ENCODE data around the gene WSCD1.

WSCD1 gene

DNA sequence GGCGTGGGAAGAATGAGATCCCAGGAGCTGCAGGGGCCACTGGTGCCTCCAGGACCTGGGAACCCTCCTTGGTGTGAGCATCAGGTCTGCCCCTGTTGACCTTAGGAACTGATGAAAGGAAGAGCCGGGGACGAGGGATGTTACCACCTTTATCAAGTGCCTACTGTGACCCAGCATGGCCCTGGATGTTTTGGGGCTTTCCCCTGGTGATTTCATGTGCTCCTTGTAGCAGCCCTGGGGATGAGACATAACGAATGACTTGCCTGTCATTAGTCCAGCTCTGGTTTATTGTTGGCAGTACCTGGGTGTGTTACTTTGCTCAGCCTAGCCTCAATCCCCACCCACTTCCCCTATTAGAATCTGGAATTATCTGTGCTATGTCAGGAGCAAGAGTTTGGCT, 39.9 kb downstream of the WSCD1 start:
- DNase-seq = no peak

DNA sequence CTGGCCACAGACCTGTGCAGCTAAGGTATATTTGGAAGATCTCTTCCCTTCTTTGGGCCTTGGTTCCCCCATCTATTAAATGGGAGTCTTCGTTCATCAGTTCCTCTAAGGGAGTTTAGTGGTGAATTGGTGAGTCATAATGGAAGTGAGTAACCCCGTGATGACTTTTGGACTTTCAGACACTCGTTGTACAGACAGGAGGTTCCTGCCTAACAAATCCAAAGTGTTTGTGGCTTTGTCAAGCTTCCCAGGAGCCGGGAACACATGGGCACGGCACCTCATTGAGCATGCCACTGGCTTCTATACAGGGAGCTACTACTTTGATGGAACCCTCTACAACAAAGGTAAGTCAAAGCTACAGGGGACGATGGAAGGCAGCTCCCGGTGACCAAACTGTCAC, 40.4 kb downstream of the WSCD1 start:
- DNase-seq = no peak

DNA sequence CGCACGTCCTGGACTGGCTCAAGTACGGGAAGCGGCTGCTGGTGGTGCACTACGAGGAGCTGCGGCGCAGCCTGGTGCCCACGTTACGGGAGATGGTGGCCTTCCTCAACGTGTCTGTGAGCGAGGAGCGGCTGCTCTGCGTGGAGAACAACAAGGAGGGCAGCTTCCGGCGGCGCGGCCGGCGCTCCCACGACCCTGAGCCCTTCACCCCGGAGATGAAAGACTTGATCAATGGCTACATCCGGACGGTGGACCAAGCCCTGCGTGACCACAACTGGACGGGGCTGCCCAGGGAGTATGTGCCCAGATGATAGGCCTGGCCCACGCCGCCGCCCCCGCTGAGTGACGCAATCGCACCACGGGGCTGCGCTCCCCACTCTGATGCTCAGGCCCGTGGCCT, 50.2 kb downstream of the WSCD1 start:
- no peak for DNase-seq

DNA sequence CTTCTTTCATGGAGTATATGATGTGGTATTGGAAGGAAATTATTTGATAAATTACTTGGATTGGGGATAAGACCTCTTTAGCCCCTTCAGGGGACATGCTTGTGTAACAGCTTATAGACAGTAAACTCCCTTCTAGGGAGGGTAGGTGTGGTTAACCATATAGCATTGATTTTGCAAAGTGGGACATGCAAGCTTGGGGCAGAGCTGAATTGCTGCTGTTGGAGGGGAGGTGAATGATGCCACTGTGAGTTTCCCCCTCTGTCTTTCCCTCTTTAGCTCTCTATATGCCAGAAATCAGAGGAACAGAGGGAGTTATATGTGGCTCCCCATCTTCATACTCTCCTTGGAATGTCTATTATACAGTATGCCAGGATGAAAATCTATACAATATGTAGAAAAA, 54.7 kb downstream of the WSCD1 start:
- no peak for DNase-seq

DNA sequence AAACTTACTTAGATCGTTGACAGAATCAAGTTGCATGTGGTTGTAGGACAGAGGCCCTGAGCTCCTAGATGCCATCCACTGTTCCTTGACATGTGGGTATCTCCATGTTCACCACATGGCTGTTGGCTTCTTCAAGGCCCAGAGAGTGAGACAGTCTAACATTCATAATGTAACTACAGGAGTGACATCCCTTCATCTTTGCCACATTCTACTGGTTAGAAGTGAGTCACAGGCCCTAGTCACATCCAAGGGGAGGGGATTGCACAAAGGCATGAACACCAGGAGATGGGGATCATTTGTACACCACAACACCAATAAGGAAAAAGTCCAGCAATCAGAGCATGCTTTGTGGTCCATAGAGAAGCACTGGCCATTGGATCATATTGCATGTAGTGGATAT, 56.6 kb downstream of the WSCD1 start:
- no peak for DNase-seq

DNA sequence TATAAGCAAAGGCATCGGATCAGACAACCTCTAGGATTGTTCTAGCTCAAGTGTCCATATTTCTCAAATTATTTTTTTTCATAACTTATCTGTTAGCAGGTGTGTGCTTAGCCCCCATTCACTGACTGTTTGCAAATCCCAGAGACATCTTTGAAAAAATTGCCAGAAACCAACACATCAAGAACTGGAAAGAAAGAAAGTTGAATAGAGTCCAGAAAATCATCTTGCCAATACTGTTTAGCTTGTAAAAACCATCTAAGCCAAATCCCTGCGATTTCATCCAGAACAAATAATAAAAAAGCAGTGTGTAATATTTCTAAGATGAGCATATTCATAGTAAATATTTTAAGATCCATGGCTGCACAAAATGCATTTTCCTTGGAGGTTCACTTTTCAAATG, 64.5 kb downstream of the WSCD1 start:
- no peak for DNase-seq

DNA sequence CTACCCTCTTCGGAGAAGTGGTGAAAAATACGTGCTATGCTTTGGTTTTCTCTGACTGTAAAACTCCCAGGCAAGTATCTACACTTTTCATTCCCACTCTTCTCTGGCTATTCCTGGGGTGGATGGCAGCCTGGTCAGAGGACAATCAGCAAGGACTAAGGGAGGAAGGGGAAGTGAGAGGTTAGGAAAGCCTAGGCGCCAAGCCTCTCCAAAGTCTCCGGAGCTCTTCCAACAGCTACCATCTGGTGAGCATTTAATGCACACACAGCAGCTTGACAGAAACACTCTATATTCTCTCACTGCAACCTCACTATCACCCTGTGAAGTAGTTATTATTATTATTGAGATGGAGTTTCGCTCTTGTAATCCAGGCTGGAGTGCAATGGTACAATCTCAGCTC, 65.1 kb downstream of the WSCD1 start:
- DNase-seq = no peak

DNA sequence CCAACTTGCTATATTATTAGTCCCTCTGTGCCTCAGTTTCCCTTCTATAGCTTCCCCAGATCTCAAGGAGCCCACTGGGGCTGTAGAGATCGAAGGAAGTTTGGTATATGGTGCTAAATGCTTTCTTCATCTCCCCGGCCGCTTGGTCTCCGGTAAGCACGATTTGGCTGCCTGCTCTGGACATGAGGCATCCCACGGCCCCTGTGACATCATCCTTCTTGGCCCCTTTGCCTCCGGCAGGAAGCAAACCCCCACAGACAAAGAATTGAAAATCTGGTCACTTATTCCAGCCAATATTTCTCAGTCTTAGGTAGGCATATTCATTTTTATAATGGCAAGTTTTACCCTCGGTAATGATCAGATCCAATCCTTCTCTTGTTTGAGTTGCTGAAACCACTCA, 65.8 kb downstream of the WSCD1 start:
- no peak for DNase-seq

DNA sequence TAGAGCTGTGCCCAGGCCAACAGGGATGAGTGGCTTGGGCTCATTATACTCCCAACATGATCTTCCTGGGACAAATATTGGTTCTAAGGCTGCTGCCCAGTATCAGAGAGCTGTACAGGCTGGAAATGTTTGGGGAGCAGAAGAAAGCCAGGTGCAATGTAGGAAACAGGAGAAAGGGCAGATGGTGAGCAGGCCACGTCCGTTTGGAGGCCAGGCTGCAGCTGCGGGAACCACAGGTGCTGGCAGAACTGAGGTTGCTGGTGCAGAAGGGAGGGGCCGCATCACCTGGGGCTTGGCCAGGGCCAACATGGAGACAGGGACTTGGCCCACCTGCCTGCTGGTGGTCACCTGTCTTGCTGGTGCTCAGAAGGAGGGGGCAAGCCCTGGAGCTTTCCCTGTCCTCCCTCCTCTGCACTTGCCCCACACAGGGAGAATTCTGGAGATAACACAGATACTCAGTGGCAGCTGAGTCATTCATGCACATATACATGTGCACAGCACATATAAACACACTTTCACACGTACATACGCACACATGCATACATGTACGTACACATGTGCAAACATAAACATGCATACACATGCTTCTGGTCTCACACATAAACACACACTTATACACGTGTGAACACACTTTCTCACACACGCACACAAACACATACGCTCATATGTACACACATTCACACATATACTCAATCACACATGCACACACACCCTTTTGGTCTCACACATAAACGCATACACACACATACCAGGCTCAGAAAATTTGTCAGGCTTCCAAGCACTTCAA, 67.7 kb downstream of the WSCD1 start:
- DNase-seq = no peak

DNA sequence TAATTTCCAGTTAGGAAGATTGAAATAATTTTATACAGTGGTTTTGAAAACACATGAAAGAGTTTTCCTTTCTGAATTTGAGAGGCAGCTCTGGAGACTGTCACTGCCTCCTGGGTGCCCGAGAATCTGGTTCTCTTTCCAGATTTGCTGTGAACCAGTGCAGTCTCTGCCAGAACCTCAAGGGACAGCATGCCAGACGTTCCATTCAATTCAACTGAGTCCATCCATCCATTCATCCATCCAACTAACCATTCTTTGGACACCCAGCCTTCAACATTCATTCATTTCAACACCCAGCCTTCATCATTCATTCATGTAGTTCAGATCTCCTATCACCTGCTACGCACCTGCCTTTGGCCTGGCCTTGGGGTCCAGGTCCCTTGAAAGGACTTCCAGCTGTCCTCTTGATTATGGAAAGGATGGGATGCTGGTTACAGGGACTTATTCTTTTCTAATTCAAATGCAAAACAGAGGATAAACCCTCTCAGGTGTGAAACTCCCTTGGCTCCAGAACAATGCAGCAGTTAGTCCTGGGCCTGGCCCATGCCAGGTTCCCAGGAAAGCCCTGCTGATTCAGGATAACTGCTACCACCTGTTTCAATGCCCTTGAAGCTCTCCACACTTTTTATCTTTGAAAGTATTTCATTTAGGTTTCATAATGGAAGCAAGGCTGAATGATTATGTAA, 68.7 kb downstream of the WSCD1 start:
- DNase-seq = no peak

DNA sequence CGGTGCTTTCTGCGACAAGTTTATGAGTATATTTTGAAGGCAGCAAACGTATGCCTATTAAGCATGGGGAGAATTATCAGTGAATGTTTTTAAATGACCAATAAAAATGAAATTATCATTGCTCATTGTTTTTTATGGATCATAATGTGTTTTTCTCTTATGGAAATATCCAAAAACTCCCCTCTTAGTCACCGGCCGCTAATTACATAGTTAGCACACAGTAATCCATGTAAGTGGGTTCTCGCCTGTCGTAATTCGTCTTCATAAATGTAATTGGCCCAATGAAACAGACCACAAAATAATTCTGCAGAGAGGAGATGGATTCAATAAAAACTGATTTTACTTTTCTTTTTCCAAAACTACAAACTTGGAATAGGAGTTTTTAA, 69.3 kb downstream of the WSCD1 start:
- DNase-seq = no peak

DNA sequence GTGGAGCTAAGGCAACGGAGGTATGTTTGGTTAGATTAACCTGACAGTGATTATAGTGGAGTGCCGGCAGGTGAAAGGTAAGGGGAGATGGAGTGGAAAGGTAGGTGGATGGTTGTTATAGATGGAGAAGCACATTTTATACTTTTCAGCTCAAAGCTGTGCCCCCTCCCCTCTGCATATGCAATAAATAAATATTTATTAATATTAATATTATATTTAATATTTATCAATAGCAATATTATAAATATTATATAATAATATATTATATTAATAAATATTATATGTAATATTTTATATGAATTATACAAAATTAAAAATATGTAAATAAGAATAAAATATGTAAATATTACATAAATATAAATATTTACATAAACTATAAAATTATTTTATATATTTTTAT, 70.0 kb downstream of the WSCD1 start:
- no peak for DNase-seq

DNA sequence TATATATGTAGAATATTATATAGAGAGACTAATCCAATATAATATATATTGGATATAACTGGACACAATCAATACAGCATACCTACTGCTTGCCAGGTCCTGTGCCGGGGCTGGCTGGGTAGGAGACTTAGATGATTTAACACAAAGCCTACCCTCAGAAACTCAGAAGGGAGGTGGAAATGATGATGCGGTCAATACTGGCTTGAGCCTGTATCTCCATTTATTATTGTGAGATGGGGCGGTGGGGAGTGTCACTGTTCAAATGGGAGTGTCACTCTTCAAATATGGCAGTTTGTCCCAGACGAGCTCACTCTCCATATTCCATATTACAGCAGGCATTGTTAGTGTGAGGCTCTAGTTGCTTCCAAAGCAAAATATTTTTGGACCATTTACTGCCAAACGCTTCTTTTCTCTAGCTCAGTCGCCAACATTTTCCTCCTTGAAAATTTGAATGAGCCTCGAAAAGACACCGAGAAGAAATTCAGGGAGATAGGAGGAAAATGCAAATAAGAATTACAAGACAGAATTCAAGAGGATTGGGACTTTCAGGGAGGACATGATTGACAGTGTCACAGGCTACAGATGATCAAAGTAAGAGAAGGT, 70.7 kb downstream of the WSCD1 start:
- DNase-seq = no peak

DNA sequence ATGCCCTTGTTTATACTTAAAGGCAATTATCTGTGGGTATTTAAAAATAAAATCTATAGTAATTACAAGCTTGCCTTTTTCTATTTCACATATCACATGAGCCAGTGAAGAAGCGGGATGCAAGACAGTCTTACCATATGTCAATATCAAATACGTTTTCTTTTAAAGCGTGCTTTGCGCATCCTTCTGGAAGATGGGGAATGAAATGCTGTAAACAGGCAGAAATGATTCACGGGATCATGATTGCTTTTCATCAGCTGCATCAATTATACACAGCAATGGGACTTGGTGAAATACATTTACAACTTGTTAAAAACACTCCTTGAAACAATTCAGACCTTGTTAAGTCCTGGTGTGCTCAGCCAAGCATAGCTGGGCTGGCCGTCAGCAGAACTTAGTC, 72.5 kb downstream of the WSCD1 start:
- DNase-seq = no peak

DNA sequence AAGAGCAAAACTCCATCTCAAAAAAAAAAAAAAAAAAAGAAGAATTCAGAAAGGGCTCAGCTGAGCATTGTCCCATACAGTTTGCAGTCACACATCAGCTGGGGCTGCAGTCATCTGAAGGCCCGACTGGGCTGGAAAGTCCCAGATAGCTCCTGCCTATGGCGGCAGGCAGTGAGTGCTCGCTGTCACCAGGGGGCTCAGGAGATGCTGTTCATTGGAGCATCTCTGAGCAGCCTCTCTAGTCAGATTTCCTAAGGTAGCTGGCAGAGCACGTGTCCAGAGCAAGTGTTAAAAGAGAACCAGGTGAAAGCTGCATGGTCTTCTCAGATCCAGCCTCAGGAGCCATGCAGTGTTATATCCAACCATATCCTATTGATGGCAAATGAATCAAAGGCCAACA, 75.8 kb downstream of the WSCD1 start:
- no peak for DNase-seq

DNA sequence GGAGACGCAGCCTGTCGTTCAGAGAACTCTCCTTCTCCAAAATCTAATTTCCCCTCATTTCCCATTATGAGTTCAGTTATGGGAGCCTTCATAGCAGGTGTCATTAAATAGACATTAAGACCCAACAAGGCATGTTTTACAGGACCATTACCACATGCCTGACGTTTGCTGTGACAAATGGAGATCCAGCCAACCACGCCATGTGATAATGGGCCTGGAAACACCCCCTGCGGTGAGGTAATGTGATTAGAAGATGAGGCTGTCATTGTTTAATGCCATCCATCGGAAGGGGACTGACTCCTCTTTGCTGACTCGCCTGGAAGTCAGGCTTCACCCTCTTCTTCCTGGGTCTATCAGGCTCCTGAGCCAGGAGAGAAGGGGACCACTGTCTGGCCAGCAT, 76.9 kb downstream of the WSCD1 start:
- no peak for DNase-seq

DNA sequence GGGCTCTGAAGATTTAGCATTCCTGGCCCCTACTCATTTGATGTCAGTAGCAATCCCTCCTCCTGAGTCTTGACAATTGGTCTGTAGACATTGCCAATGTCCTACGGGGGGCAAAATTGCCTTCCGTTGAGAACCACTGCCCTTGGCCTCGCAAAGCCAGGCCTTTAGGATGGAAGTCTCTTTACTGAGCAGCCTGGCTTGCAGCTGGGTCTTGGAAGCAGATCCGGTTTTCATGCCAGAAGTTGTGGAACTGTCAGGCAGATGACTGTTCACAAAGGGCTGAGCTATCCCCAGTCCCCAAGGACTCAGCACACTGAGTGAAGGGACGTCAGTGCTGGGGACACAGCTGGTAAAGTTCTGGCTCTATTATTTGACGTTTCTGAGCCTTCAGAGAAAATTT, 83.2 kb downstream of the WSCD1 start:
- no peak for DNase-seq

DNA sequence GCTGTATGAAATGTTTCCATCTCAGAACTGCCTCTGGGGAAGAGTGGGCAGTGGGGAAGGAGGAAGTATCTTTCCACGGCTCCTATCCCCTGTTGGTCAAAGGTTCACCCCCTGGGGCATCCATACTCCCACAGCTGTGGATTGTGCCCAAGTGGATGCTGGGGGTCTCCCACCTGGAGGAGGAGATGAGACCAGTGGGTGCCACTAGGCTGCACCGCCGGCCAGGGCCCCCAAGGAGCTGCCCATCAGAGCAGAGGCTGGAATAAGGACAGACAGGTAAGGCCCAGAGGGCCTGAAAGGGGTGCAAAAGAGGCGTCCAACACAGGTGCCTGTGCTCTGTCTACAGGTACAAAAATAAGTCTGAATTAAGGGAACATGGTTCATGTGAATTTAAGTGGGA, 87.5 kb downstream of the WSCD1 start:
- no peak for DNase-seq

DNA sequence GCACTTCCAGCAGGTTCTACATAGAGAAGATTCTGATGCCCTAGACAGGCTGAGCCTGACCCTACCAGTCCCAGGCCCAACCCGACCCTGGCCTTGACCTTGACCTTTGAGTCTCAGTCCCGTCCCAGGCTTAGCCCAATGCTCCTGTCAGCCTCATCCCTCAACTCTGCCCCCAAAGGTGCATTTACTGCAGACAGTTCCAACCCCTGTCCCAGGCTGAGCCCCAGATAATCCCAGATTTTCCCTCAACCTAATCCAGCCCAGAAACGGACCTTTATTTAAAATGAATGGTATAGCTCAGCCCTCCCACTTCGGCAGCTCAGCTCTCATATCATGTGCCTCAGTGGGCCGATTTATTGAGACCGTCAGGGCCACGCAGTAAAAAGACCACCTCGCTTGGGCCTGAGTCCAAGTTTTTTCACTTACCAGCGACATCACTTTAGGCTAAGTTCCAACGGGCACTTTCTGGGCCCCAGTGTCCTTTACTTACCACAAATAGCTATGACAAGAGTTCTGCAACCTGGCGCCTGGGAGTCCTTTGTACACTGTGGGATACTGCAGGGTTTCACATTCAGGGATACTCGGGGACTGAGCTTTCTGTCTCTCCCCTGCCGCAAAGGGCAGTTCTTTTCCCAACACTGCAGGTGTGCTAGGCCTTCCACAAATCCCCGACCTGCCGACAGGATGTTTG, 89.5 kb downstream of the WSCD1 start:
- DNase-seq = no peak

DNA sequence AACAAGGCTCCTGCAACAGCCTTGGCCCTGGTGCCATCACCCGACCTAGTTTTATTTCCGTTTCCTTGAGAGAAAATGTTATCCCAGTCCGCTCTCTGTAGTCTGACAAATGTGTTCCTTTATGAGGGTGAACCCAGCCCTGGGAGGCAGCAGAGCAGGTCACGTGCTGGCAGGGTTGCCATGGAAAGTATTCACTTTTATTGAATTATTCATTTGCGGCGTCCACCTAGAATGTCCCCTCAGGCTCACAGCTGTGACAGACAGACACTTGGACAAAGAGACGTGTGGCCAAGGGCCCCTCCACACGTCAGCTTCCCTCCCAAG, 90.0 kb downstream of the WSCD1 start:
- DNase-seq = no peak

DNA sequence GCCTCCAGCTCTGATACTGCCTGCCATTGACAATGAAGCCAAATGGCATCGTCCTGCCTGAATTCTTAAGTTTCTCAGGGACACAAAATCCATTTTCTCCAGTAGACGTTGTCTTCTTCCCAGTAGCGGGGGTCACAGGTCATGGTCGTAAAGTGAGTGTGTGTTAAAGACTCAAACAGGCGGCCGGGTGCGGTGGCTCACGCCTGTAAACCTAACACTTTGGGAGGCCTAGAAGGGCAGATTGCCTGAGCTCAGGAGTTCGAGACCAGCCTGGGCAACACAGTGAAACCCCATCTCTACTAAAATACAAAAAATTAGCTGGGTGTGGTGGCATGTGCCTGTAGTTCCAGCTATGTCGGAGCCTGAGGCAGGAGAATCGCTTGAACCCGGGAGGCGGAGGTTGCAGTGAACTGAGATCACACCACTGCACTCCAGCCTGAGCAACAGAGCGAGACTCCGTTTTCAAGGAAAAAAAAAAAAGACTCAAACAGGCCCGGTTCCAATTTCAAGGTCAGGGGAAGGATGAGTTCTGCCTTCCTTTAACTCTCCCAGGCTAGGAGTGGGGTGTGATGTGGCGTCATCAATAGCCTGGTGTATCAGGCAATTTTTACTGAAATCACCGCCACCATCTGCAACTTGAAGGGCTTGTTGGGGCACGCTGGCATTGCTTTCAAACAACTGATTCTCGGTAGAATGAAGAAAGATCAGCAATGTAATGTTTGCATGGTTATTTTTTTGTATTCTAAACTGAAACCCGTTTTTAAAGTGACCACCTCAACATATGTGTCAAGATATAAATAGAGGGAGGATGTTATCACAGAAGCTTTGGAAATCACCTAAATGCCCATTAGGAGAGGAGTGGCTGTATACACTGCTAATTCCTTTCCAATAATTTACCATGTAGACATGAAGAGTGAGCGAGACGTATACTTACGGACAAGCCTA, 91.0 kb downstream of the WSCD1 start:
- DNase-seq = no peak

DNA sequence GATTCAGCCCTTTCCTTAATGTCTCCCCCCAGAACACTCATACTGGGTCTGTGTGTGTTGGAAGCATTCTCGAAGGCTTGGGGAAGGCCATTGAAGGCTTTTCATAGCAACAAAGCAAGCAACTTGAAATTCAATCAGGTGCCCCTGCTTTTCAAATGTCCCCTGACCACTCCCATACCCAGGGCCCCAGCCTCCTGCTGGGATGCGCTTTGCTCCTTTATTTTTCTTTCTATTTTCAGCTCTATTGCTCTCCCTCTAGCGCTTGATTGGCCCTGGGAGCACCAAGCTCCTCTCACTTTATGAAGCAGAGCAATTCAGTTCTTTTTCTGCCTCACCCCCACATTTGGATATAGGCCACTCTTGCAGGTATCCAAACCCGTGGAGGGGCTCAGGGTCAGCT, 92.0 kb downstream of the WSCD1 start:
- DNase-seq = no peak

DNA sequence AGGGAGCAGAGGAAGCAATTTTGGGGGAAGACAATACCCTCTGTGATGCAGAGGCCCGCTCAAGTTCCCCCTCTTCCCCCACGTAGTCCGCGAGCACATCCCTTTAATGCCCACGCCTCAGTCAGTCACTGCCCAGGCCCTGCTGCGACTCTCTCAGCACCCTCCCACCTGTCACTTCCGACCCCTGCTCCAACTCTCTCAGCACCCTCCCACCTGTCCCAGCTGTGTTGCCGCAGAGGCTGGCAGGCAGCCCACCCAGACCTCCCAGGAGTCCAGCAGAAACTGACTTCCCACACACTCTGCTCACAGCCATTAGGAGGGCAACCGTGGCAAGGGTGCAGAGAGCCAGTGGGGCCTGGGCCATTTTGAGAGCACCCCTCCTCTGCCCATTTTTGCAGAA, 92.7 kb downstream of the WSCD1 start:
- DNase-seq = no peak
